GM12892 (cell line): ENCODE measurements around the gene GRWD1.

Experiments
- POLR2A ChIP-seq: IDR thresholded peaks from 2 replicates; pipeline ENCODE4 v1.6.1; 2011; ENCODE audit warnings: low read depth, low read length, control low read depth
- POLR2AphosphoS5 ChIP-seq: IDR thresholded peaks from 2 replicates; pipeline ENCODE4 v1.6.1; 2011; ENCODE audit warnings: low read depth, low read length, control low read depth
- TAF1 ChIP-seq: IDR thresholded peaks from 2 replicates; pipeline ENCODE4 v1.6.1; 2011; ENCODE audit warnings: low read depth, mild to moderate bottlenecking, control low read depth, low read length, borderline replicate concordance

DNA sequence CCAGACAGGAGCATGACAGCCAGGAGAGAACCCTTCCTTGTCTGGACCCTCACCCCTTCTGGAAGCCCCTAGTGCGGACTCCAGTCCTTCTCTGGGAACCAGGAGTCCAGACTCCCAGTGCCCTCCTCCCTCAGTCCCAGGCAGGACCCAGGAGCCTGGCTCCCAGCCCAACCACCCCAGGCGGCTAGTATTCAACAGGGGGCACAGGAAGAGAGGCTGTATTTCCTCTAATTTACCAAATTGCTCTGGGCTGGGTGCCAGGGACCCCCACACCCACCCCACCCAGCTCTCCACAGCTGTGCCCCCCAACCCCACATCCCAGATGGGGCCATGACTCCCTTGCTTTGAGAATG, 49.0 kb upstream of the GRWD1 start:
- TF ChIP-seq POLR2A (no peak), POLR2AphosphoS5 (no peak), TAF1 (no peak)
